GM18508 (cell line): Measurements from ENCODE around the gene TRAPPC11.
"Not testable (repeated sequence)": the region's sequence is repeated elsewhere in the genome, so short reads cannot be mapped to it uniquely, and the experiment has no call there.

Experiments used
- ATAC-seq: cut with Tn5 transposase; IDR thresholded peaks from one replicate; pipeline ENCODE4 v1.9.1; 2021; ENCODE audit warnings: moderate number of reproducible peaks; ENCODE audit not compliant: insufficient read depth, unreplicated experiment

The TRAPPC11 gene

DNA sequence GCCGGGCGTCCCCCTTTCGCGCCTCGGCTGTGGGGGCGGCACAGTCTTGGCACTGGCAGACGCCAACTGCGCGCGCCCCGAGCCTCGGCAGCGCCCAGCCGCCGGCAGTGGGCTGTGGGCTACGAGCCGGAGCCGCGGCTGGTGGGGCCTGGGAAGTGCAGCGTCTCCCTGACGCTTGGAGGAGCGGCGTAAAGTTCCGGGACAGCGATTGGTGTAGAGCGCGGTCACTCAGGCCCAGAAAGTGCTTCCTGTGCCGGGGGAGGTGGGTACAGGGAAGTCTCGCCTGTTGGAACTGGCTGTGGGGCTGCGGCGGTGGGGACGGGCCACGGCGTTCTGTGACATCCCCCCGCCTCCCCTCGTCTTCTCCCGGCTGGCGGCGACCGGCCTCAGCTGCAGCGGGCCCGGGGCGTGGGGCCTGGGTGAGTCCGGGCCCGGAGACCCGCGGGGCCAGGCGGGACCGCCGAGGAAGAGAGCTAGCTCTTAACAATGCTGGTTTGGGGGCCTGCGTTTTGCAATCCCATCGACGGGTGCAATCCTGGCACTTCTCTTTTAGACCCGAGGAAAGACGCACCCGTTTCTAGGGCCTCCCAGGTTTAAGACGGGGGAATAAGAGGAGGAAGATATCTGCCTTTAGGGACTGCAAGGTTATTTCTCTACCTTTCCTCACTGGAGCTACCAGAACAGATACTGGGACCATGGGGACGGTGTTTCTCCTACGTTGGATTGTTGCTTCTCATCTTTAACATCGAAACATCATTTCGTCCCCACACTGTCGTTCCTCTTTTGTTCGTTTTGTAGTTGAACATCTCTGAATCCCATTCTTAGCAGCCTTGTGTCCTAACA is at the start of gene TRAPPC11, which contains the start of gene RWDD4:
TSS of gene TRAPPC11 (plus strand) at position 265 of the 843 bp plus-strand sequence. CDS start 4,575 bp downstream, outside the sequence.
TSS of gene RWDD4 (minus strand) at position 157 of the 843 bp plus-strand sequence. CDS start 233 bp downstream, outside the sequence.
- peak; percentile 98 for ATAC-seq

GRCh38 chr4:183610033-183610432 is 49.1 kb upstream of the TRAPPC11 start:
- no peak for ATAC-seq

DNA sequence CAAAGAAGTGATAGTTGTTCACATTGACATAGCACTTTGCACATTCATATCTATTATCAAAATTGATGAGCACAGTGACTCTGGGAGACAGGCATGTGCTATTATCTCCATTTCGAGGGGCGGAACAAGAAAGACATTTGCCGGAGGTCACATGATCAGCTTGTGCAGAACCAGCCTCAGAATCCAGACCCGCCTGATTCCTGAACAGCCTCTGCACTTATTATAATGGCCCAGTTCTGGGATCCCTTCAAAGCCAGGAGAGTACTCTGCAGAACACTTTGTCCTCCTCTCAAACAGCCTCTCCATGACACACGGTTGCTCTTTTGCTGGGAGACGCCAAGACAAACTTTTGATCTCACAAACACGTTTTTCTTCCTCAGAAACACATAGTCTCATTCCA is 48.5 kb upstream of the TRAPPC11 start:
- no peak for ATAC-seq

DNA sequence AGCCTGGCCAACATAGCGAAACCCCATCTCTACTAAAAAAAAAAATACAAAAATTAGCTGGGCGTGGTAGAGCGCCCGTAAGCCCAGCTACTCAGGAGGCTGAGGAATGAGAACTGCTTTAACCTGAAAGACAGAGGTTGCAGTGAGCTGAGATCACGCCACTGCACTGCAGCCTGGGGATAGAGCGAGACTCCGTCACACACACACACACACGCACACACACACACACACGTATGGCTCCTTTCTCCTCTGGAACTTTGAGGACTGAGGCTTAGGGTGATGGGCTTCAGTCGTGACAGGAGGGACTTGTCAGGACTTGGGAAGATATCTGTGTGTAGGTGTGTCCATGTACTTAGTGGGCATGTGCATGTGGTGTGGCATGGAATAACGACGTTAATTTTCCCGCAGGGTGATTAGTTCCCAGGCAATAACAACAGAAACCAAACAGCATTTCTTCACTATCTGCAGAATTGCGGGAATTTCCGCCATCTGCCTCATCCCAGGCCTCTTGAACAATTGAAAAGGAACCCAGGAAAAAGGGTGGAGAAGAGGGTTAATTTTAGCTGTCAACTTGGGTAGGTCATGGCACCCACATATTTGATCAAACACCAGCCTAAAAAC is 47.8 kb upstream of the TRAPPC11 start:
- ATAC-seq: no peak

GRCh38 chr4:183612329-183613250 is 46.5 kb upstream of the TRAPPC11 start:
- ATAC-seq: no peak

DNA sequence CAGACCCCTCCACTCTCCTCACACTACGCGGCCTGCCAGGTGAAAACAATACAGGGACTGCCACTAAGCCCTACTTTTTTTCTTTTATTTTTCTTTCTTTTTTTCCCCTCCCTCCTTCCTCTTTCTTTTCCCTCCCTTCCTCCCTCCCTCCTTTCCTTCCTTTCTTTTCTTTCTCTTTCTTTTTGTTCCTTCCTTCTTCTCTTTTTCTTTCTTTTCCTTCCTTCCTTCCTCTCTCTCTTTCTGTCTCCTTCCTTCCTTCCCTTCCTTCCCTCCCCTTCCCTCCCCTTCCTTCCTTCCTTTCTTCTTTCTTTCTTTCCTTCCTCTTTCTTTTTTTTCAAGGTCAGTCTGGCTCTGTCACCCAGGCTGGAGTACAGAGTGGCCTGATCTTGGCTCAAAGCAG is 42.0 kb upstream of the TRAPPC11 start:
- ATAC-seq: no peak

- ATAC-seq: no peak
These were observed 40.4 kb upstream of the TRAPPC11 start for GRCh38 chr4:183618681-183619080.

- ATAC-seq: no peak
These were observed 38.7 kb upstream of the TRAPPC11 start for GRCh38 chr4:183620421-183620820.

DNA sequence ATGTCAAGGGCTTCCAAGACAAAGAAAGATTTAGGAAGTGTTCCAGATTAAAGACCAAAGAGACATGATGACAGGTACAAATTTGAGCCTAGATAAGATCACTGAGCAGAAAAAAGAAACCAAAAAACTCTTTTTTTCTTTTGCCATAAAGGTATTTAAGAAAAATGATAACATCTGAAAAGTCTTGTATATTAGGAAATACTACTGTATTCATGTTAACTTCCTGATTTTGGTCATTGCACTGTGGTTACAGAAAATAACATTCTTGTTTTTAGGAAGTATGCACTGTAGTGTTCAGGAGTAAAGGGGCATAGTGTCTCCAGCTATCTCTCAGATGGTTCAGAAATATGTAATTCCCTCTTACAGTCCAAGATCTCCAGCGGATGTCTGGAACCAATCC is 37.2 kb upstream of the TRAPPC11 start:
- no peak for ATAC-seq

DNA sequence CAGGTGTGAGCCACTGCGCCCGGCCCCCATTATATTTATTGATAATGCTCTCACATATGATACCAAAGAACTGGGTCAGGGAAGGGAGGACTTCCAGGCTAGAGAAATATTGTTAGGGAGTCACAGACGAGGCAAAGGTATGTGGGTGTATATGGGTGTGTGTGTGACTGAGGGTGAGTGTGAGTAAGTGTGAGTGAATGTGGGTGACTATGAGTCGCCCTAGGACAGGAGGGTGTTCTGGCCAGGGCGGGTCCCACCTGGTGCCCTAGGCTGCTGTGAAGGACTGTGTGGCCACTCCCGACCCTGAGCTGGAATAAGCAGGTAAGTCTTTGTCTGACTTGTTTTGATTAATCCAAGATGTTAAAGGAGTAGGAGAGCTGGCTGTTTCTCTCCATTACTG is 34.5 kb upstream of the TRAPPC11 start:
- ATAC-seq: no peak

DNA sequence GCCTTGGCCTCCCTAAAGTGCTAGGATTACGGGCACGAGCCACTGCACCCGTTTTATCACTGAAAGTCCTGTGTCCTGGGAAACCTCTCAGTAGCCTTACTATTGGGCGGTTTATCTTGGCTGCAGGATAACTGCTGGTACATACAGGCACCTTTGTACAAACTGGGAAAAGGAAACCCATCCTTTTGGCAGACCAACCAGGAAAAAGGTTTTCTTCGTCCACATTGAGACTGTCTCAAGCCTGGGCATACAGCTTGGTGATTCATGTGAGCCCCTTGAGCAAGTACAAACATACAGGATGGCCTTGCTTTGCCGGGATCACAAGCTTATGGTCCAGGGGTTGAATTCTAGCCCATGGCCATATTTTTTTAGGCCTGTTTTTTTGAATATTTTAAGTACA is 32.9 kb upstream of the TRAPPC11 start:
- ATAC-seq: no peak

DNA sequence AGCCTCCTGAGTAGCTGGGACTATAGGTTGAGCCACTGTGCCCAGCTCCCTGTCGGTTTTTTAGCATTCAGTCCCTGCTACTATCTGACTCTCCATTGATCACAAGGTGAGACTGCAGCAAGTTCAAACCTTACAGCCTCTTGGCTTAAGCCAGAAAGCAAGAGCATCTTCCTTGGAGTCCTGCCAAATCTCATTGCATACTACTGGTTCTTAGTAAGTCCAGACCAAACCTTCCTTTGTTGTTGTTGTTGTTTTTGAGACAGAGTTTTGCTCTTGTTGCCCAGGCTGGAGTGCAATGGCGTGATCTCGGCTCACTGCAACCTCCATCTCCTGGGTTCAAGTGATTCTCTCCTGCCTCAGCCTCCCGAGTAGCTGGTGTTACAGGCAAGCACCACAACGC is 31.8 kb upstream of the TRAPPC11 start:
- not testable (repeated sequence) for ATAC-seq

DNA sequence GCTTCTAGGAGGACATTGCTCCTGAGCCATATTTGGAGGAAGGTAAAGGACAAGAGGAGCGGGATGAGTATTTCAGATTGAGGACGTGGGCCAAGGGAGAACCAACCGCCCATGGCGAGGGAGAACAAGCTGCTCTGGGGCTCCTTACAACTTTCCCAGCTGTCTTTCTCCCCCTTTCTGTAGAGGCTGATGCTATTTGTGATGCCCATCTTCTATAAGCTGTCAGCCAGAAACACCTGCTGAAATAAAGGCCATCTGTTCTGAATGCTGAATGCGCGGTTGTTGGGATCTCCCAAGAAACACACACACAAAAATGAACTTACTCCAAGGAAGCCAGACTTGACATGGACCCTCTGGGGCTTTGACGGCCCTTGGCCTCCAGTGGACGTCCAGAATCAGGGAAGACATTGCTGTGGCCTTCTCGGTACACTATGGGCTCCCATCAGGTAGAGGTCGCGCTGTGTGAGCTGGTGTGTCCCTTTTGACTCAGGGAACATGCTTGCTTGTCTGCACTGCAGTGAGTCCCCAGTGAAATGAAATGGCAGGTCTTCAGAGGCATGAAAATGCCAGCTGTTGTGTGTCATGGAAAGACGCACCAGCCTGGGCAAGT is 31.0 kb upstream of the TRAPPC11 start:
- no peak for ATAC-seq

DNA sequence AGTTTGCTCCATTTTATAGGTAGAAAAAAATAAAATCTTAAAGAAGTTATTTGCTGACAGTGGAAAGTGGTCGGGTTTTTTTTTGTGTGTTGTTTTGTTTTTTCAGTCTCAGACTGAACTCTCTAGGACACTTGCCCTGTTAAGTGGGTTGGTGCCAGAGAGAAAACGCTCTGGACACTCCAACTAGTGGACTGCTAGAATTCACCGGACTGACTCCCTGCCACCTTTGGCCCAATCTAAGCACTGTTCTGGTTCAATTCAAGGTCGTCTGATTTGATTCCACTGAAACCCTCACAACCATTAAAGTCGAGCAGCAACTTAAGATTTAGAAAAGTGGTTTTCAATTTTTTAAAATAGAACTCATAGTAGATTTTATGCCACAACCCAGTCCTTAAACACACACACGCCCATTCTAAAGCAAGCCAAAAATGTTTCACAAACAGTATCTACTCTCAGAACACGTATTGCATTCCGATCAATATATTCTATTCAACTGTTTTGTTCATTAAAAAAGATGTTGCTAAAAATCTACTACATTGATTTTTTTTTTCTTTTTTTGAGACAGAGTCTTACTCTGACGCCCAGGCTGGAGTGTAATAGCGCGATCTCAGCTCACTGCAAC is 27.4 kb upstream of the TRAPPC11 start:
- no peak for ATAC-seq

DNA sequence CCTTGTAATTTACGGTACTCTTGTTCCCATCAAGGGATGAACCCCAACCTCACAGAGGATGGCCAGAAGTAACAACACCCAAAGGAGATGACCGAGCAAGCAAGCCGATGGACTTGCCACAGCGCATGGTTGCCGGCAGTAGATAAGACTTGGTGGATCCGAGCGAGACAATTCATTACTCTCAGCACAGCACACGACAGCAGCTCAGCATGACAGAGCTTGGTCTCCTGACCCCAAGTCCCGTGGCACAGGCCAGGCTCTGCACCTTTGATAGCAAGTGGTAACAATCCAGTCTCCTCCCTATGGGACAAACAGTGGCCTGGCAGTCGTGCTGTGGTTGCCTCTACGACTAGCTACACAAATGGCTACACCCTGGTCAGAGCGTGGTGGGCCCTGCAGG is 26.4 kb upstream of the TRAPPC11 start:
- no peak for ATAC-seq

DNA sequence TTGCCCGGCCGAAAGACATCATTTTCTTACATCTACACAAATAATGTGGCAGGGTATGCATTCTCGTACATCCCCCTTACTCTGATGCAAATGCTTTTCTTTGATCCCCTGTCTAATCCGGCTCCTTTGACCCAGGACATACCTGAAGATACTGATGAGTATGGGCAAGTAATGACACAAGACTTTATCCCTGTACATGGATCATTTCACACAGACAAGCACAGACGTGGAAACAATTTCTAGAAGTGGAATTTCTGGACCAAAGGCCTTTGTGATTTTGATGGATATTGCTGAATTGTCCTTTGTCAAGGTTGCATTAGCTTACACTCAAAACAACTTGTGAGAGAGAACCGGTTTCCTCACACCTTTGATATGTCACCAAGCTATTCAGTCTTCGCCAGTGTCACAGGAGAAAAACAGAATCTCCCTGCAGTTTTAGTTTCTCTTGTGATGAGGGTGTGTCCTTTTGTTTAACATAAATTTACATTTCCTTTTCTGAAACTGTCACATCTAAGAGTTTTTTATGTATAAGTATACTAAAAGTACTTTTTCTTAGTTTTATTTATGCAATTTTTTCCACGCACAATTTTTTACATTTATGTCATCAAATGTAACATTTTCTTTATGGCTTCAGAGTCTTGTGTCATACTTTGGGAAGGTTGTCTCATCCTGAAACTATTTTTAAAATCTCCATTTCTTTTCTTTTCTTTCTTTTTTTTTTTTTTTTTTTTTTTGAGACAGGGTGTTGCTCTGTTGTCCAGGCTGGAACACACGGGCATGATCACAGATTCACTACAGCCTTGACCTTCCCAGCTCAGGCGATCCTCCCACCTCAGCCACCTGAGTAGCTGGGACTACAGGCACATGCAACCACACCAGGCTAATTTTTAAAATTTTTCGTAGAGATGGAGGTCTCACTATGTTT is 25.4 kb upstream of the TRAPPC11 start:
- no peak for ATAC-seq

GRCh38 chr4:183635321-183635720 is 23.8 kb upstream of the TRAPPC11 start:
- ATAC-seq: no peak

GRCh38 chr4:183635741-183636140 is 23.4 kb upstream of the TRAPPC11 start:
- ATAC-seq: no peak

DNA sequence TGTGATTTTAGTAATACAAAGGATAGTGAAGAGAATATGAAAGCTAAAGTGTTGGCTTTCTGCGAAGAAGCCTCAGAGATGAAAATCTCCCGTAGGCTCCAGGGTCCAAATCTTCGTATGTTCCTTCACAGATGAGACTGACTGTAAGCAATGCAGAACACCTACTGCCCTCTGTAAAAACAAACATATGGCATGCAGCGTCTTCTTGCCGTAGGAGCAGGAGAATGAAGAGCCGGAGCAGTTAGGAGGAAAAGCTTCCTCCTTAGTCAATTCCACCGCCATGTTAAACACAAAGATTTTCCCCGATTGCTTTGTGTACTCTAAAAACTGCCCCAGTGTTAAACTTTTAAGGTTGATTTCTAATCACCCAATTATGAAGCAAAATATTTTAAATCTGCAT is 22.6 kb upstream of the TRAPPC11 start:
- ATAC-seq: no peak
